DMS53 treated with DMSO at 0.1 percent for 48 hours (cell line): ENCODE measurements around the gene CRELD2.

Source experiments
- DNase-seq: peaks from one replicate; lab custom pipeline; 2025; ENCODE audit not compliant: unreplicated experiment; lab: John Stamatoyannopoulos, UW

CRELD2 gene, protein sequence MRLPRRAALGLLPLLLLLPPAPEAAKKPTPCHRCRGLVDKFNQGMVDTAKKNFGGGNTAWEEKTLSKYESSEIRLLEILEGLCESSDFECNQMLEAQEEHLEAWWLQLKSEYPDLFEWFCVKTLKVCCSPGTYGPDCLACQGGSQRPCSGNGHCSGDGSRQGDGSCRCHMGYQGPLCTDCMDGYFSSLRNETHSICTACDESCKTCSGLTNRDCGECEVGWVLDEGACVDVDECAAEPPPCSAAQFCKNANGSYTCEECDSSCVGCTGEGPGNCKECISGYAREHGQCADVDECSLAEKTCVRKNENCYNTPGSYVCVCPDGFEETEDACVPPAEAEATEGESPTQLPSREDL

GRCh38 chr22:49917974-49918910 is at the start of gene CRELD2, which contains the start of gene ALG12:
TSS of gene CRELD2 (plus strand) at chr22:49918634. CDS start at chr22:49918770, 136 bp downstream.
TSS of gene ALG12 (minus strand) at chr22:49918438. CDS start at chr22:49913765, 4,673 bp downstream.
- DNase-seq, result peak; percentile 82

GRCh38 chr22:49869086-49869830 is 49.2 kb upstream of the CRELD2 start:
- DNase-seq, result no peak

- no peak for DNase-seq
Measured at GRCh38 chr22:49869845-49870712, 48.4 kb upstream of the CRELD2 start.

DNA sequence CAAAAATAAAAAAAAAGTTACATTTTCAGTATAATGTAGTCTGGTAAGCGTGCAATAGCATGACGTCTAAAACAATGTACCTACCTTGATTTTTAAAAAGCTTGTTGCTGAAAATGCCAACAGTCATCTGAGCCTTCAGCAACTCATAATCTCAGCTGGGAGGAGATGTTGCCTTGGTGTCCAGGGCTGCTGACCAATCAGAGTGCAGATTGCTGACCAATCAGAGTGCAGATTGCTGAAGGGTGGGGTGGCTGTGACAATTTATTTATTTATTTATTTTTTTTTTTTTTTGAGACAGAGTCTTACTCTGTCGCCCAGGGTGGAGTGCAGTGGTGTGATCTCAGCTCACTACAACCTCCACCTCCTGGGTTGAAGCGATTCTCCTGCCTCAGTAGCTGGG is 47.0 kb upstream of the CRELD2 start:
- DNase-seq, result no peak

DNA sequence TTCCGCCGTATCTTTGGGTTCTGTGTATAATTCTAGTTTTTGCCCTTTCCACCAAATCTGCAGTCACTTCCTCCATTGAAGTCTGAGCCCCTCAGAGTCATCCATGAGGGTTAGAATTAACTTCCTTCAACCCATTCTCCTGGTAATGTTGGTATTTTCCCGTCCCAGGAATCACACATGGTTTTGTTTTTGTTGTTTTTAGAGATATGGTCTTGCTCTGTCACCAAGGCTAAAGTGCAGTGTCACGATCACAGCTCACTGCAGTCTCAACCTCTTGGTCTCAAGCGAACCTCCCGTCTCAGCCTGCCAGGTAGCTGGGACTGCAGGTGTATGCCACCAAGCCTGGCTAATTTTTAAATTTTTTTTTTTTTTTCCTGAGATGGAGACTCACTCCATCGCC is 46.1 kb upstream of the CRELD2 start:
- DNase-seq, result no peak

DNA sequence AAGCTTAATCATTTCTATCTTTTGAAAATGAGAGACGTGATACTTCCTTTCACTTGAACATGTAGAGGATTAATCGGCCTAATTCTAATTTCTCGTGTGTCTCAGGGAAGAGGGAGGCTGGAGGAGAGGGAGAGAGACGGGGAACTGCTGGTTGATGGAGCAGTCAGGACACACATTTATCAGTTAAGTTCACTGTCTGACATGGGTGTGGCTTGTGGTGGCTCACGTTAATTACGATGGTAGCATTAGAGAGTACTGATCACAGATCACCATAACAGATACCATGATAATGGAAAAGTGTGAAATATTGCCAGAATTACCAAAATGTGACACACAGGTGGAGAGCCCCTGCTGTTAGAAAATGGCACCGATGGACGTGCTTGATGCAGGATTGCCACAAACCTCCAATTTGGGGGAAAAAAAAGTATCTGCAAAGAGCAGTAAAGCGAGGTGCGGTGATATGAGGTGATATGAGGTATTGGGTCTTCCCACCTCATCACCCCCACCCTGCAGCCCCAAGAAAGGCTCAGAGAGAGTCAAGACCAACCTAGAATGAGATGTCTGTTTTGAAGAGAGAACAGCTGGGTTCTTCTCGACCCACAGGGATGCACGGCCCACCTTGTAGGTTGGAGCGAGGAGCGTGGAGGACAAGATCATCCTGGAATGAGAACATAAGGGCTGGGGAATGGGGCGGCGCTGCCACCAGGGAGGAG is 45.0 kb upstream of the CRELD2 start:
- DNase-seq, result no peak

- no peak for DNase-seq
Measured at GRCh38 chr22:49877642-49878041, 40.8 kb upstream of the CRELD2 start.

DNA sequence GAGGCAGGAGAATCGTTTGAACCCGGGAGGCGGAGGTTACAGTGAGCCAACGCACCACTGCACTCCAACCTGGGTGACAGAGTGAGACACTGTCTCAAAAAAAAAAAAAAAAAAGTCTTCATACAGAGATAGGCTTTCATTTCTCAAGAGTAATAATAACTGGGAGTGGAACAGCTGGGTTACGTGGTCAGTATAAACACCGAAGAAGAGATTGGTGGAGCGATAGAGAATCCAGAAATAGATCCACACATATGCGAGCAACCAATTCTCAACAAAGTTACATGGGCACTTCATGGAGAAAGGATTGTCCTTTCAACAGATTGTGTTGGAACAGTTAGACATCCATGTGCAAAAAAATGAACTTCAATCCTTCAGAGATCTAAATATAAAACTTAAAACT is 40.2 kb upstream of the CRELD2 start:
- DNase-seq, result no peak

DNA sequence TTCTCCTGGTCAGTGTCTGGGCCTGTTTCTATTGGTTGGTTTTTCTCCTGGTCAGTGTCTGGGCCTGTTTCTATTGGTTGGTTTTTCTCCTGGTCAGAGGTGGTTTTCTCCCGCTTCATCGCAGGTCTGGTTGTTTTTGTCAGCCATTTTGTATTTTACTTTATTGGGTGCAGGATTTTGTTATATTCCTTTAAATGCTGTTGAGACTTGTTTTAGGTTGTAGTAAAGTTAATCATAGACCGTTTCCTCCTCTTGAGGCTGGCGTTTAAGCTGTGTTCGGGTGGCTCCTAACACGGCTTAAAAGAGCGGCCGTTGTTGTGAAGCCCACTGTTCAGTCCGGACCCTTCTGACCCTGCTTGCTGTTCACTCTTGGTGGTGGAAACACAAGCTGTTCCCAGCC is 38.6 kb upstream of the CRELD2 start:
- no peak for DNase-seq

DNA sequence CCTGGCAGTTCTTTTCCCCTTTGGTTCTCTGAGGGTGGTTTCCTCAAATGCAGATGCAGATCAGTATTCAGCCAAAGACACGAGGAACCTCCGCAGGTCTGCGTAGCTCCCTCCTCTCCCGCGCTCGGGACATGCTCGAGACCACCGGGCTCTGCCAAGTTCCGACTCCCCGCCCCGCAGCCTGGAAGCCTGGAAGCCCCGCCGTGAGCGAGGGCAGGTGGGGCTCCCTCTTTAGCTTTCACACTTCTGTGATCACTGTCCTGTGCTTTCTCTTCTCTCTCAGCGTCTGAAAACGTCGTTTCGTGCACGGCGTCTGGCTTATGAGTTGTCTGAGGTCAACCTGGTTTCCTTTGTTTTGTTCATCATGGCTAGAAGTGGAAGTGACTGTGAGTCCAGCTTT is 38.2 kb upstream of the CRELD2 start:
- no peak for DNase-seq

- no peak for DNase-seq
Measured at GRCh38 chr22:49881856-49882255, 36.6 kb upstream of the CRELD2 start.

GRCh38 chr22:49882519-49883293 is 35.7 kb upstream of the CRELD2 start:
- DNase-seq, result no peak

DNA sequence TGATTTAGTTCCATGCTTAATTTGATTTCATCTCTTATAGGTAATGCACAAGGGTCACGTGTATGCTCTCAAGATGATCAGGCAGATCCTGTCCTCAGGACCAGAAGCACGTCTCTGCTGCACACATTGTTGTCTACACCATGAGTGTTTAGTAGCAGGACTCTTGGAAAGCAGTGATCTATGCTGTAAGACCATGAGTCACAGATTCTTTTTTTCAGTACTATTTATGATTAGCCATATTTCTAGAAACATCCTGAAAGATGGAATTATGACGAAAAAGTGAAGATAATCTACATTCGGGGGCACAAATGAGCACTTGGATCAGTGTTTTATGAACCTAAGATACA is 35.2 kb upstream of the CRELD2 start:
- no peak for DNase-seq

DNA sequence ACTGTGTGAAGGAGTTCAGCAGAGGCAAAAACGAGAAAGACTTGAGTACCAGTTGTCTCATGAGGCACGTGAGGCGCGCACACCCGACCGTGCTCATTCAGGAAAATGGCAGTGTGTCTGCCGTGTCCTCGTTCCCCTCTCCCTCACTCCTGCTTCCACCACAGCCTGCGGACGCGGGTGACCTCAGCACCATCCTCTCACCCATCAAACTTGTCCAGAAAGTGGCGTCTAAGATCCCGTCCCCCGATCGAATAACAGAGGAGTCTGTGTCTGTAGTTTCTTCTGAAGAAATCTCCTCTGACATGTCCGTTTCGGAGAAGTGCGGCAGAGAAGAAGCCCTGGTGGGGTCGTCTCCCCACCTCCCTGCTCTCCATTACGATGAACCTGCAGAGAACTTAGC is 34.4 kb upstream of the CRELD2 start:
- no peak for DNase-seq

DNA sequence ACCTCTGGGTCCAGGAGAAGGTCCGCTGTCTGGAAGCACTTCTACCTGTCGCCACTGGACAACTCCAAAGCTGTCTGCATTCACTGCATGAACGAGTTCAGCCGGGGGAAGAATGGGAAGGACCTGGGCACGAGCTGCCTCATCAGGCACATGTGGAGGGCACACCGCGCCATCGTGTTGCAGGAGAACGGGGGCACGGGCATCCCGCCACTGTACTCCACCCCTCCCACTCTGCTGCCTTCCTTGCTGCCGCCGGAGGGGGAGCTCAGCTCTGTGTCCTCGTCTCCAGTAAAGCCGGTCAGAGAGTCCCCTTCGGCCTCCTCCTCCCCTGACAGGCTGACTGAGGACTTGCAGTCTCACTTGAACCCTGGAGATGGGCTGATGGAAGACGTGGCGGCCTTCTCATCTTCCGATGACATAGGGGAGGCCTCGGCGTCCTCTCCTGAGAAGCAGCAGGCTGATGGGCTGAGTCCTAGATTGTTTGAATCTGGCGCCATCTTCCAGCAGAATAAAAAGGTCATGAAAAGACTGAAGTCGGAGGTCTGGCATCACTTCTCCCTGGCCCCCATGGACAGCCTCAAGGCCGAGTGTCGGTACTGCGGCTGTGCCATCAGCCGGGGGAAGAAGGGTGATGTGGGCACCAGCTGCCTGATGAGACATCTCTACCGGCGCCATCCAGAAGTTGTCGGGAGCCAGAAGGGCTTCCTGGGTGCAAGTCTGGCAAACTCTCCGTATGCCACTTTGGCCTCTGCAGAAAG is 33.8 kb upstream of the CRELD2 start:
- no peak for DNase-seq

DNA sequence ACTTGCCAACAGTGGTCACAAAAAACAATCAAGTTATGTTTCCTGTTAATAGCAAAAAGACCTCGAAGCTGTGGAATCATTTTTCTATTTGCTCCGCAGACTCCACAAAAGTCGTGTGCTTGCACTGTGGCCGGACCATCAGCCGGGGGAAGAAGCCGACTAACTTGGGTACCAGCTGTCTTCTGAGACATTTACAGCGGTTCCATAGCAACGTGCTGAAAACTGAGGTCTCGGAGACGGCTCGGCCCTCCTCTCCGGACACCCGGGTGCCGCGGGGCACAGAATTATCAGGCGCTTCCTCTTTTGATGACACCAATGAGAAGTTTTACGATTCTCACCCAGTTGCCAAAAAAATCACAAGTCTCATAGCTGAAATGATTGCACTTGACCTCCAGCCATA is 33.2 kb upstream of the CRELD2 start:
- no peak for DNase-seq

DNA sequence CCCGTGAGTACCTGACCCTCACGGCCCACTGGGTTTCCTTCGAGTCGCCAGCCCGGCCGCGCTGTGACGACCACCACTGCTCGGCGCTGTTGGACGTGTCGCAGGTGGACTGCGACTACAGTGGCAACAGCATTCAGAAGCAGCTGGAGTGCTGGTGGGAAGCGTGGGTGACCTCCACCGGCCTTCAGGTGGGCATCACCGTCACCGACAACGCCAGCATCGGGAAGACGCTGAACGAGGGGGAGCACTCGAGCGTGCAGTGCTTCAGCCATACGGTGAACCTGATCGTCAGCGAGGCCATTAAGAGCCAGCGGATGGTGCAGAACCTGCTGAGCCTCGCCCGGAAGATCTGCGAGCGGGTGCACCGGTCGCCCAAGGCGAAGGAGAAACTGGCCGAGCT is 32.6 kb upstream of the CRELD2 start:
- DNase-seq, result no peak

- no peak for DNase-seq
Measured at GRCh38 chr22:49886346-49887063, 31.9 kb upstream of the CRELD2 start.
